ENCODE data around the gene RPA1. TPM values are rescaled to one million over a fixed set of nuclear protein-coding genes. Genes with fewer than 3 reads are reported as not detected.

Gene RPA1
- total RNA-seq, 1 experiment from 2014 or later, result 198 TPM

GRCh38 chr17:1907909-1908698 is 78.3 kb downstream of the RPA1 start:
- no TSS peak for BruUV-seq (replicated peaks)
- DNase-seq (ENCODE audit: low read depth, low spot score), result no peak
- ChIA-PET RAD21 (ENCODE audit: low non-redundant PET in 1 of 2, low total read pairs in 2 of 2, uncharacterized antibody in 2 of 2, unreplicated experiment in 2 of 2) (interaction anchor here (0.6 to 2.3 kb wide), 6 partner anchors 116 to 337 kb away, joined by 4 to 16 read pairs (median 6); partner anchors contain the start of gene RTN4RL1 (in 1 of the 2)), CTCF (interaction anchor here (0.8 to 2.6 kb wide), 10 partner anchors 11 to 508 kb away, joined by 3 to 76 read pairs (median 5); partner anchors contain the start of genes HIC1 and RTN4RL1), POLR2A (interaction anchor here (1.0 kb wide), 1 partner anchor 118 kb away, joined by 5 read pairs; no protein-coding TSS in a partner anchor)
- Histone ChIP-seq H3K4me1 (ENCODE audit: control insufficient read depth in 1 of 2, insufficient read depth in 2 of 2, low read length in 2 of 2) (no peaks in the 10 kb centered on the region; a peak in 1 of 4 replicates), H3K4me3 (replicated peaks in 1 of 2; ENCODE audit: low read depth in 1 of 2, low read length in 2 of 2) (no peak overlapping the region), H3K9ac (ENCODE audit: low read length) (no peak overlapping the region), H3K9me3 (ENCODE audit: control insufficient read depth in 1 of 2, insufficient read depth in 1 of 2, low read depth in 1 of 2, low read length in 2 of 2) (no peaks in the 10 kb centered on the region), H2AFZ (ENCODE audit: low read depth, low read length, poor library complexity, severe bottlenecking) (no peak overlapping the region), H3K36me3 (ENCODE audit: control insufficient read depth in 1 of 2, insufficient read depth in 2 of 2, low read length in 2 of 2) (no peaks in the 10 kb centered on the region), H3K79me2 (ENCODE audit: insufficient read depth, low read length) (no peaks in the 10 kb centered on the region), H3K27me3 (ENCODE audit: insufficient read depth, low read length) (peaks cover 27% of the 10 kb centered on the region), H4K20me1 (ENCODE audit: insufficient read depth) (no peaks in the 10 kb centered on the region), H3K27ac (ENCODE audit: low read depth, low read length) (no peak overlapping the region), H3K9me2 (ENCODE audit: insufficient read depth) (no peaks in the 10 kb centered on the region), H3K4me2 (ENCODE audit: low read length) (no peak overlapping the region)
- TF ChIP-seq EZH2phosphoT487 (IDR thresholded peaks at IDR 0.05; ENCODE audit: borderline replicate concordance) (no peak), ZBTB33 (IDR thresholded peaks at IDR 0.05; ENCODE audit: extremely low read depth, insufficient replicate concordance, low read length) (no peak), CTCF (IDR thresholded peaks at IDR 0.05 in 2 of 3, conservative IDR thresholded peaks at IDR 0.05 in 1 of 3; ENCODE audit: borderline replicate concordance in 1 of 3, insufficient read depth in 1 of 3, low read depth in 2 of 3, low read length in 2 of 3) (no peak), RAD21 (IDR thresholded peaks at IDR 0.05; ENCODE audit: low read depth) (no peak), CEBPB (IDR thresholded peaks at IDR 0.05; ENCODE audit: low read depth) (no peak), ELF1 (IDR thresholded peaks at IDR 0.05; ENCODE audit: borderline replicate concordance, low read depth) (no peak), ZFX (IDR thresholded peaks at IDR 0.05) (no peak)
- ATAC-seq, result no peak; the same call in 1 of the 2 replicates
- intact Hi-C loops (cut with micrococcal nuclease), result loop anchor here (1.0 to 2.0 kb wide), 3 partner anchors 117 to 337 kb away; partner anchors contain the start of genes DPH1 and RTN4RL1
